LHCN-M2 (cell line): ENCODE data around the gene OGN. TPM values are rescaled to one million over a fixed set of nuclear protein-coding genes. Genes with fewer than 3 reads are reported as not detected.

Experiments used
- DNase-seq: peaks from one replicate; pipeline ENCODE4 v3.0.0-alpha.2; 2012; ENCODE audit warnings: low read depth
- total RNA-seq: library from RNA; depleted of rRNA; stranded (reverse); fragments of >200 nt; gene quantifications from 2 replicates; pipeline ENCODE4 v1.2.3, GENCODE V29; 2014; rRNA removed

OGN gene
- total RNA-seq, 1 experiment from 2014 or later, result not detected

DNA sequence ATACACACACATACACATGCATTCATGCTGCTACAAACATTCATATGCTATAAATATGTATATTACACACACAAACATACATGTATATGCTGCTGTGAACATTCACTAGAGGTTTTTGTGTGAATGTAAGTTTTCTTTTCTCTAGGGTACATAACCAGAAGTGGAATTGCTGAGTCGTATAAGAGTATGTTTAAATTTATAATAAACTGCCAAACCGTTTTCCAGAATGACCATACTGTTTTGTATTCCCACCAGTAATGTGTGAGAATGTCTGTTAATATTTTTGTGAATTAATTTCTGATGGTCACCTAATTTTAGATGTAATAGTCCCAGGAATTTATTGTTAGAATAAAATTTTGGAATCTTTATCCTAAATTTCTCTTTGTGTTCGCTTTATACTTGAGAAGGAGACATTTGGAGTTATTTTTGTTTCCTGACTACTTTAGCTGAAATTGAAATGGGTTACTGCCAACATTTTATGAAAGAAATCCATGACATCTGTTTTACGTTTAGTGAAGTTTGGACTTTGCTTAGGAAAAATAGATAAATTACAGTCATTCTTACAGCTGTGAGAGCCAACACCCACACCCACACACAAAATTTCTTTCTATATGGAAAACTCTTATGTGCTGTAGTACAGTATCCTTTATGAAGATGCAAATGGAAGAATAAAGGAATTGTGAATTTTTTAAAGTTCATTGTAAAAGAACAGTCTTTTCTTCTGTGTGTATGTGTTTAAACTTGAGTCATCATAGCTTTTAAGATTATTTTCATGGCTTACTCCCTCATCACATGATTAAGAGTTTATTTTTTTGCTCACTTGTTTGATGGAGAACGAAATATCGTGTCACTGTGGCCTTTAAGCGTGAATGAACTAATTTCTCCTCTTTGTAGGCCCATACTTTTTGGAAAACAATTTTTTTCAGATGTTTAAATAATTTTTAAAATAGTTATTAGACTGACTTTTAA is 54.3 kb downstream of the OGN start:
- no peak for DNase-seq

DNA sequence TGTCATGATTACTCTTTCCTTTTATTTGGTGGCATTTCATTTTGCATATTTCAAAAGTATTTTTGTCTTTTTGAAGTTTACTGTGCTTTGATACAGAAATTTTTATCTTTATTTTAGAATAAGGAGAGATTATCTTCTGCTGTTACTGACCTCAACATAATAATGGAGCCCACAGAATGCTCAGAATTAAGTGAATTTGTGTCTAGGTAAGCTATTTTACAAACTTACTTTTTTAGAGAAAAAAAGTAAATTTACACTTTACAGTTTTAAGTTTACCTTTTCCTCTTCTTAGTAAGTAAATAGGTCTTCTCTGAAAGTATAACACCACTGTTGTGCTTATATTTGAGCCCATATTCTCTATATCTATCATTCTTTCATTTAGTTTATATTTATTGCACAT is 58.8 kb downstream of the OGN start:
- DNase-seq, result no peak

DNA sequence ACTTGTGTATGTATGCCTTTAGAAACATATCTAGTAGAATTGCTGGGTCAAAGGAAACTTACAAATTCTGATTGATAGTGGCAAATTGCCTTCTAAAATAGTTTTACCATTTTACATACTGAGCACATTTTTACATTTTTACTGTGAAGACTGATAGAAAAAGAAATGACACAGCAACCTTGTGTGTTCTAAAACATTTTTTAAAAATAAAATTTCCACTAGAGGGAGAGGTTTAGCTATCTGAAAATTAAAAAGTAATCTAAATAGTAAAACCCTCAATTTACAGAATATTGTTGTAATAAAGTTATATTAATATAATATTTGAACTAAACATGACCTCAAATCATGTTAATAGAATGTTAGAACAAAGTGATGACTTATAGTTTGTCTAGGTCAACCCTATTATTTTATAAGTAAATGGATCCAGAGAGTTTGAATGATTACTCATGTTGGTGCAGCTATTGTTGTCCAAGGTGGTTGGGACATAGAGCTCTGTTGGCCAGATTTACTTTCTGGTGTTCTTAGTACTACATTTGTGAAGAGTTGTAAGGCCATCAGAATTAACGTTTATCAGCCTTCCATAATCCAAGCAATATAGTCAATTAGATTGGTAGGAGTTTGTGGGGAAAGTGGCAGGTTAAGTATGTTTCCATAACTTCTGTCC is 61.4 kb downstream of the OGN start:
- no peak for DNase-seq

DNA sequence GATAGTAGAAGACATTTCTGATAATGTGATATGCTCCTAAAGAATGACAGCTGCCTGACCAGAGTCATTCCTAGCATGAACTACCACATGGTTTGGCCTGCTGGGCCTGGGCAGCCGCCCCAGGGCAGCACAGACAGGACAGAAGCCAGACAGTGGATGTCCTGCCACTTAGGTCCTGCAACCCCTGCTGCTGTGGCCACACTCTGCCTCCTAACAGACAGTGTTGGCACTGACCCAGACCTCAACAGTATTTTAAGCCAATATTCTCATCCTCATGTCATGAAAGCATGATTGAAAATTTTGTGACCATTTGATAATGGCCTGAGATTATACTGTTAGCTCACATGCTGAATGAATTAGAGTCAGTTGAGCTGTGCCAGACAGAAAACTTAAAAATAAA is 62.8 kb downstream of the OGN start:
- DNase-seq, result no peak

DNA sequence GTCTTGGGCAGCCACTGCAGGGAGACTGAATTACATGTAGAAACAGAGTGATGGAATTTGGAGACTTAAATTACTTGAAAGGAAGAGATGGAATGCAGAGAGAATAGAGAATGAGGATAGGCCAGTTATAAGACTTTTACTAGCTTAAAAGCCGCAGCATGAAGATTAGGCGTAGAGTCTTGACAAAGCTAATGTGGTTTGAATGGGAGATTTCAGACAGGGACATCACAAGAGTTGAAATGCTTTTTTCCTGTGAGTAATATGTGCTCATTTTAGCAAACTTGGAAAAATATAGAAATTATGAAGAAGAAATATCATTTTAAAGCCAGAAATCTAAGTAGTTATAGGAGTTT is 71.1 kb downstream of the OGN start:
- DNase-seq, result no peak

Other genes starting within 250 kb of the OGN start
- gene IARS1, start 110.9 kb downstream of the OGN start, total RNA-seq, result 179 and 183 TPM in 2 replicates
- 25.5 and 27.3 TPM in 2 replicates for gene NOL8, start 79.2 kb downstream of the OGN start, total RNA-seq
- gene CENPP, start 78.6 kb downstream of the OGN start, total RNA-seq, result 12.0 and 14.6 TPM in 2 replicates
- gene OMD, start 19.9 kb upstream of the OGN start, total RNA-seq, result 0.06 TPM in 1 of 2 replicates, not detected in the other
- gene ASPN, start 77.9 kb upstream of the OGN start, total RNA-seq, result not detected in 2 replicates
- 0.38 and 0.92 TPM in 2 replicates for gene ECM2, start 131.4 kb upstream of the OGN start, total RNA-seq